ENCODE measurements around the gene DNAH1. TPM values are rescaled to one million over a fixed set of nuclear protein-coding genes. Genes with fewer than 3 reads are reported as not detected.

DNAH1 gene
- total RNA-seq (2022; extraction: Qiagen RNA extraction) = 0.66 to 0.92 TPM (median 0.81 TPM) in 5 replicates

DNA sequence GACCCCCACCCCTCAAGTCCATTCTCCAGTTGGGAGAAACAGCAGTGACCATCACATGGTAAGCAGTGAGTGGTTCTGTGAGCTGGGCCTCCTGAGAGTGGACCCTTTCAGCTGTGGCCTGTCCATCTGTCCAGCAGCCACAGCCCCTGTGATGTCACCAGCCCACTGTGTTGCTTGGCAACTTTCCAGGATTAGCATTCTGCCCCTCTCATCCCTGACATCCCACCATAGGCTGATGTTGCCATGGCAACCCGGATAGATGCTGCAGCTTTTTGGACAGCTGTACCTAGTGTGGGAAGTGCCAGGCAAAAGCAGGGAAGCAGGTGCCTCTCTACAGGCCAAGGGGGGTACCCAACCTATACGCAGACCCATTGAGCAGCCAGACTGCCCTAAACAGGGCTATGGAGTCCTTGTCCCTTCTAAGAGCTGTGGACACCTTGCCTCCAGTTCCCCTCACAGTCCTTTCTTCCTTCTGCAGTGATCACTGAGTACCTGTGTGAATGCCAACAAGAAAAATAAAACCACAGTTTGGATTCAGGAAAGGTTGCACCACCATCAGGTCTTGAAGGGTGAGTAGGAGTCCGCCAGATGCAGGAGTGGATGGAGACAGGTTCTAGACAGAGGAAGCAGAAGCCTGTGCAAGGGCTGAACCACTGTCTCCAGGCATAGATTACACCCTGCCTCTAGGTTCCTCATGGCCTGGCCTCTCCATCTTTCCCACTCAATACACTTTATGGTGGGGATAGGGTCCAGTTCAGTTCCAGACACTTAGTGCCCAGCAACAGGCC is at the start of gene DNAH1:
Gene DNAH1, plus strand, starts transcription at position 343 of the 788 bp plus-strand sequence. CDS start 6,124 bp downstream, outside the sequence.

DNA sequence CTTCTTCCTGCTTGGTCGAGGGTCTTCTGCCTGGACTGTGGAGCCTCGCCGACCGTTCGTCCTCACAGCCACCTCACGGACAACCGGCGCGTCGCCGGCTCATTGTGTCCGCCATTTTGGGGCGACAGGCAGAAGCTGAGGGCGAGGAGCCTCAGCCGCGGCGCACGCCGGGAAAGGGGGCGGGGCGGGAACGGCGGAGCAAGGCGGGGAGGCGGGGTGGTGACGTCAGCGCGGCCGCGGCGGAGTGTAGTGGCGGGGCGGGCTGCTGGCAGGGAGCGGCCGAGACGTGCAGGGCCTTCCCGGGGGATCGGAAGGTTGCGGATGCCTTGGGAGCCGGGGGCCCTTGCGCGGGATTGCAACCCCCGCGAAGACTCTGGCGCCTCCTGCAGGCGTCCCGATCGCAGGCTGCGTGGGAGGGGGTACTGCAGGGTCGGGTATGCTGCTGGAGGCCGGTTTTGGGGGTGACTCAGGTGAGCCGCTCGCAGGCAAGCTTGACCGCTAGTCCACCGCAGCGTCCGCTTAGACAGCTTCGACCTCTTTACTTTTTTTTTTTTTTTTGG is 37.5 kb upstream of the DNAH1 start, which contains the start of gene WDR82:
Gene WDR82, minus strand, starts transcription at position 140 of the 560 bp plus-strand sequence. CDS start 288 bp downstream, outside the sequence.

DNA sequence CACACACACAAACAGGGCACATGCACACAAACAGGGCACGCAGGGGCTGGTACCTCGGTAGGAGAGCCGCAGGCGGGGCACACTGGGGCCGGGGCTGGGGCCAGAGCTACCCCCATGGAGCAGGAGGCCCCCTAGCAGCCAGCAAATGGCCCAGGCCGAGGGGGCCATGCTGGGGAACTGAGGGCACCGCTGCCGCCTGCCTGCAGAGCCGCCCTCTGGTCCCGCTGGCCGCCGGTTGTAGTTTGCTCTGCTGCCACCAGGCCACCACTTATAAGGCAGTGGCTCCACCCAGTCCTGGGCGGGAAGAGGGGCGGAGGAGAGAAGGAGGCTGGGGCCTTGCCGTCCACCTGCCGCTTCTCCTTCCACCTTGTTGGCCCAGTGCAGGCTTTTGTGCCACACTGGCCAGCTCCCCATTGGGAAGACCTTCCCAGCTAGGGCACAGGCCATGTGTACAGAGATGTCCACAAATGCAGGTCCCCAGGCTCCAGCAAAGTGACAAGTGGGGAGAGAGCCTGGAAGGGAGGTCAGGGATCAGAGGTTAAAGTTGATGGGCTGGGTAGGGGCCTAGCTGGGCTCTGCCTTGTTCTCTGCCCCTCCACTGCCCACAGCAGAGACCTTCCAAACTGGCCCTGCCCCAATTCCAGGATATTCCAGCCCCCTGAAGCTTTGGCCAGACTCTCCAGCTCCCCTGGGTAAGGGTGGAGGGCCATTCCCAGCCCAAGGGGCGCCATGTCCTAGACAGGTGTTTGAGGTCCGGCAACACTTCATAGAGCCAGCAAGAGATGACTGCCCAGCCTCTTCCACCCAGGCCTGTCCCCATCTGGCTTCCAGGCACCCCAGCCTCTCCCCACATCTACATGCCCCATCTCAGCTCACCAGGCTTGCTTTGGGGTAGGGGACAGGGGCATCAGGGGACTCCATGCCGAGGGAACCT is 129.0 kb downstream of the DNAH1 start, which contains the start of gene SEMA3G:
Gene SEMA3G, minus strand, starts transcription at position 244 of the 934 bp plus-strand sequence. Its CDS starts 76 bp downstream, at position 168.

Other genes starting within 250 kb of the DNAH1 start
- 14.6 to 19.0 TPM (median 17.5 TPM) in 5 replicates for gene POC1A, start 161.9 kb upstream of the DNAH1 start, total RNA-seq (2022; extraction: Qiagen RNA extraction)
- 44.1 to 50.3 TPM (median 48.7 TPM) in 5 replicates for gene ALAS1, start 118.2 kb upstream of the DNAH1 start, total RNA-seq (2022; extraction: Qiagen RNA extraction)
- gene TLR9, start 90.7 kb upstream of the DNAH1 start, total RNA-seq (2022; extraction: Qiagen RNA extraction) = 0.07 TPM in 1 of 5 replicates, not detected in the others
- gene TWF2, start 77.2 kb upstream of the DNAH1 start, total RNA-seq (2022; extraction: Qiagen RNA extraction) = 58.6 to 74.2 TPM (median 73.5 TPM) in 5 replicates
- gene PPM1M, start 70.6 kb upstream of the DNAH1 start, total RNA-seq (2022; extraction: Qiagen RNA extraction) = 4.0 to 4.9 TPM (median 4.5 TPM) in 5 replicates
- 45.3 to 53.7 TPM (median 50.9 TPM) in 5 replicates for gene WDR82, start 37.7 kb upstream of the DNAH1 start, total RNA-seq (2022; extraction: Qiagen RNA extraction)
- gene GLYCTK, start 28.5 kb upstream of the DNAH1 start, total RNA-seq (2022; extraction: Qiagen RNA extraction) = 2.9 to 4.9 TPM (median 4.6 TPM) in 5 replicates
- 28.5 to 40.9 TPM (median 38.8 TPM) in 5 replicates for gene BAP1, start 93.7 kb downstream of the DNAH1 start, total RNA-seq (2022; extraction: Qiagen RNA extraction)
- 2.9 to 4.5 TPM (median 3.4 TPM) in 5 replicates for gene PHF7, start 94.3 kb downstream of the DNAH1 start, total RNA-seq (2022; extraction: Qiagen RNA extraction)
- 0.04 to 0.12 TPM (median 0.06 TPM) in 5 replicates for gene SEMA3G, start 128.8 kb downstream of the DNAH1 start, total RNA-seq (2022; extraction: Qiagen RNA extraction)
- gene TNNC1, start 137.7 kb downstream of the DNAH1 start, total RNA-seq (2022; extraction: Qiagen RNA extraction) = 0.99 to 1.5 TPM (median 1.4 TPM) in 5 replicates
- gene NISCH, start 139.3 kb downstream of the DNAH1 start, total RNA-seq (2022; extraction: Qiagen RNA extraction) = 10.0 to 15.4 TPM (median 15.0 TPM) in 5 replicates
- gene STAB1, start 179.0 kb downstream of the DNAH1 start, total RNA-seq (2022; extraction: Qiagen RNA extraction) = 0.05 to 0.16 TPM (median 0.08 TPM) in 3 of 5 replicates, not detected in the others
- gene NT5DC2, start 217.5 kb downstream of the DNAH1 start, total RNA-seq (2022; extraction: Qiagen RNA extraction) = 81.1 to 105 TPM (median 99.5 TPM) in 5 replicates
- 58.0 to 69.5 TPM (median 61.0 TPM) in 5 replicates for gene UQCC5, start 220.3 kb downstream of the DNAH1 start, total RNA-seq (2022; extraction: Qiagen RNA extraction)